ENCODE measurements around the gene TOP2B.

The TOP2B gene

DNA sequence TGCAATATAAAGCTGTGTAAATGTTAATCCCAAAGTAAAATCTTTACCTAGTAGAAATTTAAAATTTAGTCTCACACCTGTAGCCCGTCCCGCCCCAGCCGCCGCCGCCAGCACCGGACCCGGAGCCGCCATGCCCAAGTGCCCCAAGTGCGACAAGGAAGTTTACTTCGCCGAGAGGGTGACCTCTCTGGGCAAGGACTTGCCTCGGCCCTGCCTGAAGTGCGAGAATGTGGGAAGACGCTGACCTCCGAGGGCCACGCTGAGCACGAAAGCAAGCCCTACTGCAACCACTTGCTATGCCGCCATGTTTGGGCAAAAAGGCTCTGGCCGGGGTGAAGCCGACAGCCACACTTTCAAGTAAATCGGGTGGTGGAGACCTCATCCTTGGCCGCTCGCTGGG lies 22.1 kb upstream of the TOP2B start:
- H3K4me1 Mint-ChIP-seq (ENCODE audit: low read depth) = no peaks in the 10 kb centered on the region
- H3K27me3 Mint-ChIP-seq = peaks cover 8% of the 10 kb centered on the region
- no peak overlapping the region for H3K27ac Mint-ChIP-seq
- no peaks in the 10 kb centered on the region for H3K36me3 Mint-ChIP-seq
- H3K4me3 Mint-ChIP-seq = no peak overlapping the region
- H3K9me3 Mint-ChIP-seq (ENCODE audit: low read depth) = no peaks in the 10 kb centered on the region

DNA sequence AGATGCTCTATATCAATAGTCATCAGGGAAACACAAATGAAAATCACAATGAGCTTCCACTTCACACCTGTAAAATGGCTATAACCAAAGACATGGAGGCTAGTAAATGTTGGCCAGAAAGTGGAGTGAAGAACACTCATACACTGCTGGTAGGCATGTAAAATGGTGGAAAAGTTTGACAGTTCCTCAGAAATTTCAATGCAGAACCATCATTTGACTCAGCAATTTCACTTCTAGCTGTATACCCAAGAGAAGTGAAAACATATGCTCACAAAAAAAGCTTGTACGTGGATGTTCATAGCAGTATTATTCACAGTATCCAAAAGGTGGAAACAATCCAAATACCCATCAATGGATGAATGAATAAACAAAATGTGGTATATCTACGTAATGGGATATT lies 19.2 kb upstream of the TOP2B start:
- no peaks in the 10 kb centered on the region for H3K9me3 Mint-ChIP-seq (ENCODE audit: low read depth)
- H3K36me3 Mint-ChIP-seq = no peaks in the 10 kb centered on the region

DNA sequence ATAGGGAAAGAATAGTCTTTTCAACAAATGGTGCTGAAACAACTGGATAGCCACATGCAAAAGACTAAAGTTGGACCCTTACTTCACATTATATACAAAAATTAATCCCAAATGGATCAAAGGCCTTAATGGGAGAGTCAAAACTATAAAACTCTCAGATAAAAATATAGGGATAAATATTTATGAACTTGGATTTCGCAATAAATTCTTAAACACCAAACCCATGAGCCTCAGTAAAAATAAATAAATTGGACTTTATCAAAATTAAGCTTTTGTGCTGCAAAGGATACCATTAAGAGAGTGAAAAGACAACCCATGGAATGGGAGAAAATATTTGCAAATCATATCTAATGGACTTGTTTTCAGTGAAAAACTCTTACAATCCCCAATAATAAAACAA lies 18.7 kb upstream of the TOP2B start:
- no peaks in the 10 kb centered on the region for H3K27me3 Mint-ChIP-seq
- no peaks in the 10 kb centered on the region for H3K9me3 Mint-ChIP-seq (ENCODE audit: low read depth)
- no peaks in the 10 kb centered on the region for H3K4me1 Mint-ChIP-seq (ENCODE audit: low read depth)
- no peak overlapping the region for H3K27ac Mint-ChIP-seq
- H3K4me3 Mint-ChIP-seq = no peak overlapping the region
- no peaks in the 10 kb centered on the region for H3K36me3 Mint-ChIP-seq

More for the DNA sequence above, 19.2 kb upstream of the TOP2B start:
- Mint-ChIP-seq H3K4me1 (ENCODE audit: low read depth) (no peaks in the 10 kb centered on the region), H3K27me3 (no peaks in the 10 kb centered on the region), H3K4me3 (no peak overlapping the region), H3K27ac (no peak overlapping the region)

DNA sequence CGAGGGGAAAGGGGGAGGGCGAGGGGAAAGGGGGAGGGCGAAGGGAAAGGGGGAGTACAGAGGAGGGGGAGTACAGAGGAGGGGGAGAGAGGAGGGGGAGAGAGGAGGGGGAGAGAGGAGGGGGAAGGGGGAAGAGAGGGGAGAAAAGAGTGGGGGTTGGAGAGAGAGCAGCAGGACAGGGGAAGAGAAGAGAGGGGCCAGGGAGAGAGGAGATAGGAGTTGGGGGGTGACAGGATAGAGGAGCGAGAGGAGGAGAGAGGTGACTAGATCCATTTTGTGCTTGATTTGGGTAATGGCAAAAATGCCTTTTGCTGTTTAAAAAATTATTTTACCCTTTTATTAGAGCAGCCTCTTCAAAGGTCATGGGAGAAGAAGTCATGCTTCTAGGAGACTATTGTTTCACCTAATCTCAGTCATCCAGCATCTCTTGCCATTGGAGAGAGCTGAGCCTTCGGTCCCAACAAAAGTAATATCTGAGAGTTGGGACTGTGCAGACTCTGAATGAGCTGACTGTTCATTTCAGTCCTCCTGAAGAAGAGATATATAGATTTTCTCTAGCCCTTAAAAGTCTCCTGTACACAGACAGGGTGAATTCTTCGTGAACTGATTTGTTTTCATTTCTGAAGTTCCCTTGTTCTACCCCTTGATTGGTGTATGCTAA lies 15.1 kb upstream of the TOP2B start:
- H3K4me1 Mint-ChIP-seq (ENCODE audit: low read depth) = no peaks in the 10 kb centered on the region
- H3K27ac Mint-ChIP-seq = no peak overlapping the region
- no peak overlapping the region for H3K4me3 Mint-ChIP-seq
- no peaks in the 10 kb centered on the region for H3K36me3 Mint-ChIP-seq
- H3K27me3 Mint-ChIP-seq = no peaks in the 10 kb centered on the region
- no peaks in the 10 kb centered on the region for H3K9me3 Mint-ChIP-seq (ENCODE audit: low read depth)

DNA sequence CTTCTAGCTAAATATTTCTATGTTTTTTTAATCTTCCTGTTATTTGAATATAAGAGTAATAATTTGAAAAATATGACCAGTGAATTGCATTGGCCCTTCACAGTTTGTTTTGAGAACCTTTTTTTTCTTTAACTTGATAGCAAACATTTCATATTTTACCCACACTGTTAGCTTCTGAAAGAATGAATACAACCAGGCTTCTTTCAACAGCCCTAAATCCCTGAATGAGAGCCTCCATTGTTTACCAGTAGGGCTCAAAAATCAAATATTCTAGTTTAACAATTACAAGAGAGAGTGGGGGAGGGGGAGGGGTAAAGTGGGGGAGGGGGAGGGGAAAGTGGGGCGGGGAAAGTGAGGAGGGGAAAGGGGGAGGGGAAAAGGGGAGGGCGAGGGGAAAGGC lies 14.5 kb upstream of the TOP2B start:
- no peaks in the 10 kb centered on the region for H3K36me3 Mint-ChIP-seq
- no peak overlapping the region for H3K4me3 Mint-ChIP-seq
- H3K27ac Mint-ChIP-seq = no peak overlapping the region
- no peaks in the 10 kb centered on the region for H3K27me3 Mint-ChIP-seq
- no peaks in the 10 kb centered on the region for H3K9me3 Mint-ChIP-seq (ENCODE audit: low read depth)
- no peaks in the 10 kb centered on the region for H3K4me1 Mint-ChIP-seq (ENCODE audit: low read depth)

DNA sequence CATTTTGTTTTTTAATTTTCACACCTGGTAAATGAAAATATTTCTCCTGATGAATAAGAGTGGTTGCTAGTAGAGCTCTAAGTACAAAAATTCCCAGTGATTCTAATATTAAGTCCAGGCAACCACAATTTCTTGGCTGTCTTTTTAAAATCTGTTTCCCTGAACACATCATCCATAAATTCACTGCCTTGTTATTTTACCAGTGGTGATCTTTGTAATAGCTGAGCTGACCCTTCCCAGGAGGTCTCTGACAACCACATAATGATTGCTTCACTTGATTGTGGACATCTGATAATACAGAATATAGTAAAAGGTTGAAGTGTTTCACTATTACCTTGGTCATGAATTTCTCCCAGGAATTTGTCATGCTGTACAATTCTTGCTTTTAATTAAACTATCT lies 13.9 kb upstream of the TOP2B start:
- no peak overlapping the region for H3K4me3 Mint-ChIP-seq
- no peaks in the 10 kb centered on the region for H3K36me3 Mint-ChIP-seq
- H3K4me1 Mint-ChIP-seq (ENCODE audit: low read depth) = no peaks in the 10 kb centered on the region
- no peaks in the 10 kb centered on the region for H3K27me3 Mint-ChIP-seq
- H3K27ac Mint-ChIP-seq = no peak overlapping the region
- no peaks in the 10 kb centered on the region for H3K9me3 Mint-ChIP-seq (ENCODE audit: low read depth)

DNA sequence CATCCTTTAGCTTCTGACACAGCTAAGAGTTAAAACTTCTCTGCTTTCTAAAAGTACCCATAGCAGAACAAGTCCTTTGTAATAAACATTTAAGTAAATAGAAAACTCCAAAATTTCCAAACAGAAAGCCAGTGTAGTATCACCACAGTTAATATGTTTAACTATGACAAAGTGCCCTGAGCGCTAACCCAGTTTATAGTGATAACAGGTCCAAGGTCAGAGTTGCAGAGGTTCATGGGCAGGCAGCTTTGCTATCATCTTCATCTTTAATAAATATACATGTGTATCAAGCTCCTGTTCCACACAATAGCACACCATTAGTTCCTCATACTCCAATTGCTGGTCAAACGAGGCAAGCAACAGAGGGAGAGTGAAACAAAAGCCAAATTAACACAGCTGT lies 12.4 kb upstream of the TOP2B start:
- no peak overlapping the region for H3K27ac Mint-ChIP-seq
- no peaks in the 10 kb centered on the region for H3K36me3 Mint-ChIP-seq
- no peaks in the 10 kb centered on the region for H3K4me1 Mint-ChIP-seq (ENCODE audit: low read depth)
- H3K9me3 Mint-ChIP-seq (ENCODE audit: low read depth) = no peaks in the 10 kb centered on the region
- H3K27me3 Mint-ChIP-seq = no peaks in the 10 kb centered on the region
- no peak overlapping the region for H3K4me3 Mint-ChIP-seq

DNA sequence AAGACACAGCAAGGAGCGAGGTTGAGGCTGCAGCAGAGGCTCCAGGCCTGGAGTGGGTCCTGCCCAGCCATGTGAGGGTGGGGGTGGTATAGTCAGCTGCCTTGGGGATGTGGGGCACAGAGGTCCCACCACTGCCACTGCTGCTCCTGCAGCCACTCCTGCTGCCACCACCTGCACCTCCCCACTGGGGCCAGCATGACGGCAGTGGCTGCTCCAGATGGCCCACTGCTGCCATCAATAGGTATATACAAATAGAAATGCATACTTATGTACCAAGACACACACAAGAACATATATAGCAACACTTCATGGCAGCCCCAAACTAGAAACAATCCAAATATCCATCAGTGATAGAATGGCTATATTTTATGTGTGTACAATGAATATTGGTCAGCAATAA lies 10.0 kb upstream of the TOP2B start:
- no peak overlapping the region for H3K4me3 Mint-ChIP-seq
- H3K4me1 Mint-ChIP-seq (ENCODE audit: low read depth) = peaks cover 5% of the 10 kb centered on the region
- no peaks in the 10 kb centered on the region for H3K27me3 Mint-ChIP-seq
- H3K36me3 Mint-ChIP-seq = peaks cover 2% of the 10 kb centered on the region
- H3K9me3 Mint-ChIP-seq (ENCODE audit: low read depth) = no peaks in the 10 kb centered on the region
- no peak overlapping the region for H3K27ac Mint-ChIP-seq

DNA sequence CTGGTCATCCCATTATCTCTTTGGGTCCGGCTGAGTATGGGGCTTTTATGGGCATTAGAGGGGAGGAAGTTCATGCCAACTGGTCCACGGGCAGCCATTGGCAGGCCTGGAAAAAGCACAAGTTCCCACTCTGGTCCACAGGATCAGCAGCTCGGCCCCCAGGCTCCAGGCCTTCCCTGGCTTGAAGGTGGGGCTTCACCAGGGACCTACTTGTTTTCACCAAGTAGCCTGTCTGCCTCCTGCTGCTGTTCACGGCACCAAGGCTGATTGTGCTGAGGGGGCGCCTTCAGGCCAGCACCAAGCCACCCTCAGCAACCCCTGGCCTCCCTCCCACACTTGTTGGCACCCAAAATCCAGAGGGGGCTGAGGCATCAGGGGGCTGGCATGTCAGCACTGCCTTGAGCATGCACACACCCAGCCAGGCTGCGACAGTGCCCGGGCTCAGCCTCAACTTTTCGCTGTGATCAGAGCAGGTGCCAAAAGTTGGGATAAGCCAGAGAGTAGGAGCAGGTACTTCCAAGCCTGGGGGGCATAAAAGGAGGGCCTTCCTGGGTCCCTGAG lies 9.1 kb upstream of the TOP2B start:
- no peak overlapping the region for H3K4me3 Mint-ChIP-seq
- H3K9me3 Mint-ChIP-seq (ENCODE audit: low read depth) = no peaks in the 10 kb centered on the region
- peaks cover 5% of the 10 kb centered on the region for H3K4me1 Mint-ChIP-seq (ENCODE audit: low read depth)
- H3K36me3 Mint-ChIP-seq = peaks cover 2% of the 10 kb centered on the region
- no peaks in the 10 kb centered on the region for H3K27me3 Mint-ChIP-seq
- H3K27ac Mint-ChIP-seq = no peak overlapping the region

DNA sequence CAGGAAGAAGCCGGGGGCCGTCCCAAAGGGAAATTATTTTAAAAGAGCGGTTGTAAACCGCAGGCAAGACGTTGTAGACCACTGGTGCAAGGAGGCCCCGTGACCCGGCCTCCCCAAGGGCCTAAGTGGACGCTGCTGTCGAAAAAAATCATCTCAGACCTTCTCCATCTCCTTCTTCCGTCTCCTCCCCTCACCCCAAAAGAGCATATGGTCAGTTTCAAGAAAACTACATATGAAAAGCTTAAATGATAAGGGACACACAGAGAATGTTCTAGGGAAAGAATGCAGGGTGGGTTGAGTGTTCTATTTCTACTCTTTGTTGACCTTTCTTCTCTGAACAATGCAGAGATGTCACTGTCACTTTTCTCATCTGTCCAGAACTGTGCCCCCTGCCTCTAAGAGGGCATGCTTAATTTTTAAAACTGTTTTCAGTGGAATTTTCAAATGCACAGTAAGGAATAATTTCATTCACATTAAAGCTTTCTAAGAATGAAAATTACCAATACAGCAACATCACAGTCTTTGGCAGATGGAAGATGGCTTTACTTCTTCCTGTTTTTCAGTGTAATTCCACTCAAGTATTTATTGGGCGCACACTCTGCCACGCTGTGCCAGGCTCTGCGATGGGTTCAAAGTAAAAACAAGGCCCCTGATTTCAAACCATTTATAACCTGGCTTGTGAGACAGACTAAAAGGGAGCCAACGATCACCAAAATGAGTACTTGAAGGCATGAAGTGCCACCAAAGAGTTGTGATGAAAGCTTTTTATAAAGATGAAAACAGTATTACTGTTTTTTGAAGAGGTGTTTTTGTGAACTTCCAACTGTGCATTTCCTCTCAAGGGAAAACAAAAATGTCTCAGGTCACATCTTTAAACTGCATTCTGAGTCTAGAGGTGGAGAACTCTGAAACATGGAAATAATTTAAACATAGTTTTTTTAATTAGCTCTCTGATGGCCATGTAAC lies 891 bp upstream of the TOP2B start:
- H3K9me3 Mint-ChIP-seq (ENCODE audit: low read depth) = no peaks in the 10 kb centered on the region
- H3K36me3 Mint-ChIP-seq = peaks cover 2% of the 10 kb centered on the region
- H3K27ac Mint-ChIP-seq = peak overlapping the region; percentile 99
- peaks cover 47% of the 10 kb centered on the region for H3K4me1 Mint-ChIP-seq (ENCODE audit: low read depth)
- H3K4me3 Mint-ChIP-seq = peak overlapping the region; percentile 97
- H3K27me3 Mint-ChIP-seq = no peaks in the 10 kb centered on the region

DNA sequence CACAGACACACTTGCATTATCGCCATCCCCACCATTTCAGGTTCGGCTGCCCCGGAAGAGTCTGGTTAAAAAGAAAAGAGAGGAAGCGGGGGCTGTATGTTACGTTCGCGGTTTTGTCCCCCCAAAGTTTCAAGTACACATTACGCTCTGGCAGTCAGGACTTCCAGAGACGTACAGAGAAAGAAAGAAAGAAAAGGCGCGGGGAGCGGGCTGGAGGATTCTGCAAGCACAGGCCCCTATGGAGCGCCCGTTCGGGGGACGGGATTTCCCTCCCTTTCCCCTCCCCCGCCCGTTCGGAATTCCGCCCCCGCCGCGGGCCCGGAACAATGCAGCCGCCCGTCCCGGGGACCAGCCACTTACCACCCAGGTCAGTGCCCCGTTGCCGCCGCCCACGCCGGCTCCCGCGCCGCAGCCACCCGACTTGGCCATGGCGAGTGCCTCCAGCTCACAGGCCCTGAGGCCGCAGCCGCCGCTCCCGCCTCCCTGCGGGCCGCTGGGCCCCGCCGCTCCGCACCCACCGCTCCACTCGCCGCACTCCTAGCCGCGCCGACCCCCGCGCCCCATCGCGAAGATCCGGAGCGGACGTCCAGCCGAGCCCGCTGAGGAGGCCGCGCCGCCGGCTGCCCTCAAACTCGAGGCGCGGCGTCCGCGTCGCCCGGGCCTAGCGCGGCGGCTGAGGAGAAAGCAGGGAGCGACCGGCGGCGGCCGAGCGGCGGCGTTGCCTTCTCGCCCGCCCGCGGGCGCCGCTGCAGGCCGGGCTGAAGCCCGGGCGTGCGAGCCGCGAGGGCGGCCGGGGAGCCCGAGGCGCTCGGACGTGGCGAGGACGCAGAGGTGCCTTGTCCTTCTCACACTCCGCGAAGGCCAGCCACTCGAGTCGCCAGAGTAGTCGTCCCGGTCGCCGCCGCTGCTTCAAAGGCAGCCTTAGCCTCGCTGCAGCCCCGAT lies 567 bp downstream of the TOP2B start:
- Mint-ChIP-seq H3K9me3 (ENCODE audit: low read depth) (no peaks in the 10 kb centered on the region), H3K4me1 (ENCODE audit: low read depth) (peaks cover 60% of the 10 kb centered on the region), H3K27me3 (no peaks in the 10 kb centered on the region), H3K27ac (peak overlapping the region; percentile 99), H3K4me3 (peak overlapping the region; percentile 97), H3K36me3 (peaks cover 2% of the 10 kb centered on the region)

DNA sequence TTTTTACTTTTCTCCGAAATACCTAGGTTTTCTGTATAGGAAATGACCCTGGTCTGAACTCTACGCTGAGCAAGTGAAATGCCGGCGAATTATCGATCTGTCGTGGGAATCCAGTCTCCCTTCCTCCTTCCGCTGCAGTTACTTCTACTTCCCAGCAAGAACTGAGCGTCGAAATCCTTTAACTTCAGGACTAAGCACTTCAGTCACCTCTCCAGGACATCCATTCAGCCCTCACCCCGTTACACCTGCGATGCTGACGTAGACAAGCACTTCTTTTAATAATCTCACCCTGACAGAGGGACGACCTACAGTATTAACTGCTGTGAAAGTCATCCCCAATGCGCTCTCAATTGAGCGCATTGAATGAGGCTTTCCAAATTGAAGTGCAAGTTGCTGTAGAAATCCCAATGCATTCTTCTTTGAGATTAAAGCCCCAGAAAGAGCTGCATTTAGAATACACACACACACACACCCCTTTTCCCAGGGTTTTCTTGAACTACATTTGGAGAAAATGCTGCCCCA lies 1.3 kb downstream of the TOP2B start:
- Mint-ChIP-seq H3K4me1 (ENCODE audit: low read depth) (peaks cover 66% of the 10 kb centered on the region), H3K27ac (peak overlapping the region; percentile 97), H3K36me3 (peaks cover 5% of the 10 kb centered on the region), H3K27me3 (no peaks in the 10 kb centered on the region), H3K9me3 (ENCODE audit: low read depth) (no peaks in the 10 kb centered on the region), H3K4me3 (peak overlapping the region; percentile 96)

DNA sequence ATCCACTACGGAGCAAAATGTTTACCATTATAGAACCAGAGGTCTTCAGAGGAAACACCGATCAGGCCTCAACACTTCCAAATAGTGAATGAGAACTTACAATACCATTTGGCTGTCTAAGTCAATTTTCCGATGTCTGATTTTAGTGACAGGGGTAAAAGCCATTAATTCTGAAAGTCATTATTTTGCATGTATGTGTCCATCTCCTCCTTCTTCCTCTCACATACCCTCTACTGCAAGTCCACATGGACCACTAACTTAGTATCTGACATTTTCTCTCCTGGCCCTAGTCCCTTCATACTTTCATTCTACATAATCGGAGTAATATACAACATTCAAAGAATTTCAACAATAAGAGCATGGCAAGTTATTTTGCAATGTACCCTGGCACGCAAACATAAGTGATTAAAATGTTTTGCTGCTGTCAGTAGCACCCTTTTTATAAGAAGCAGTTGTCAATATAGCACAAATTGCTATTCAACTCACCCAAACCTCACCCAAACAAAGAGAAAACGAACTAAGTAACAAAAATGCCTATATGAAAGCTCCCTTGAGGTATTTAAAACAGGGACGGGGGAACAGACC lies 1.9 kb downstream of the TOP2B start:
- peaks cover 67% of the 10 kb centered on the region for H3K4me1 Mint-ChIP-seq (ENCODE audit: low read depth)
- H3K27ac Mint-ChIP-seq = peak overlapping the region; percentile 97
- H3K4me3 Mint-ChIP-seq = peak overlapping the region; percentile 96
- no peaks in the 10 kb centered on the region for H3K27me3 Mint-ChIP-seq
- H3K36me3 Mint-ChIP-seq = peaks cover 5% of the 10 kb centered on the region
- no peaks in the 10 kb centered on the region for H3K9me3 Mint-ChIP-seq (ENCODE audit: low read depth)

Measured in activated naive CD8-positive, alpha-beta T cell (primary cell).